DMS 273 treated with DMSO at 0.1 percent for 48 hours (cell line): Measurements from ENCODE around the gene KRI1.

Experiments used
- DNase-seq: peaks from one replicate; lab custom pipeline; 2025; lab: John Stamatoyannopoulos, UW

The KRI1 gene

GRCh38 chr19:10518444-10519361 lies 47.1 kb downstream of the KRI1 start:
- DNase-seq = peak; percentile 65

DNA sequence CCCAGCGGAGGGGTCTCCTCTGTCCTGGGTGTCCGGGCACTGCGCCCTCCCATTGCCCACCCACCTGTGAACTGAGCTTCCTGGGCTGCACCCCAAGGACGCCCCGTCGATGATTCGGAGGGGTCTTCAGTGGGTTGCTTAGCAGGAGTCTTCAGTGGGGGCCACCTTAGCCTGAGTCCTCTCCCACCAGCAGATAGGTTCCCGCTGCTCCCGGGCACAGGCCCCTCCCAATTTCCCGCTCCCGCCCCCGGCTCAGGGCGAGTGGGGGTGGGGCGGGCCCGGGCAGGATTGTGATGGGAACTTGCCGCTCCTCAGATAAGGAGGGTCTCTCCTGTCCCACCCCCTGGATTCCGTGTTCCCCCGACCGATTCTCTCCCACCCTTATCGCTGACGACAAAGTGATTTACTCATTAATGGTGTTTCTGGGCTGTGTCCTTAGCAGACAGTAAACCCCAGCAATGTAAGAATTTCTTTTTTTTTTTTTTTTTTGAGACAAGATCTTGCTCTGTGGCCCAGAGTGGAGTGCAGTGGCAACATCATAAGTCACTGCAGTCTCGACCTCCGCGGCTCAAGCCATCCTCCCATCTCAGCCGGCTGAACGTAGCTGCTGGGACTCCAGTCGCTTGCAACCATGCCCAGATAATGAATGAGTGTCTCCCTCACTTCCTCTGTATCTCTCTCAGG lies 47.9 kb downstream of the KRI1 start:
- DNase-seq = no peak

DNA sequence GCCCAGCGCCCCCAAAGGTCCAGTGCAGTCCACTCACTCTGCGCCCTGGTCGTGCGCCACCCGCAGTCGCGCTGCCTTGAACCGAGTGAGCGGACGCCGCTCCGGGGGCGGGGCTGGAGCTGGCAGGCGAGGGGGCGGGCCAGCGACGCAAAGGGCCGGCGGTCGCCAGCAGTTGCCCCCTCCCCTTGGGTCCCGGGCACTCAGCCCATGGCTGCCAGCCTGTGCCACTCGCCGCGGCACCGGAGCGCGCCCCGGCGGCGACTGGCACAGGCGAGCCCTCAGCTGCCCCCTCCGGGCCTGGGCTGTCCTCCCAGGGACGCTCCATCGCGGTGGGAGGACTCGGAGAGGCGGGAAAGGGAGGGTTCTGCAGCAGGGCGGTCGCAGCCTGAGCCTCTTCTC lies 48.5 kb downstream of the KRI1 start, which contains the start of gene S1PR5:
Gene S1PR5 (minus strand): TSS at position 87 of the 399 bp plus-strand sequence. CDS start 2,436 bp downstream, outside the sequence.
- DNase-seq = no peak

DNA sequence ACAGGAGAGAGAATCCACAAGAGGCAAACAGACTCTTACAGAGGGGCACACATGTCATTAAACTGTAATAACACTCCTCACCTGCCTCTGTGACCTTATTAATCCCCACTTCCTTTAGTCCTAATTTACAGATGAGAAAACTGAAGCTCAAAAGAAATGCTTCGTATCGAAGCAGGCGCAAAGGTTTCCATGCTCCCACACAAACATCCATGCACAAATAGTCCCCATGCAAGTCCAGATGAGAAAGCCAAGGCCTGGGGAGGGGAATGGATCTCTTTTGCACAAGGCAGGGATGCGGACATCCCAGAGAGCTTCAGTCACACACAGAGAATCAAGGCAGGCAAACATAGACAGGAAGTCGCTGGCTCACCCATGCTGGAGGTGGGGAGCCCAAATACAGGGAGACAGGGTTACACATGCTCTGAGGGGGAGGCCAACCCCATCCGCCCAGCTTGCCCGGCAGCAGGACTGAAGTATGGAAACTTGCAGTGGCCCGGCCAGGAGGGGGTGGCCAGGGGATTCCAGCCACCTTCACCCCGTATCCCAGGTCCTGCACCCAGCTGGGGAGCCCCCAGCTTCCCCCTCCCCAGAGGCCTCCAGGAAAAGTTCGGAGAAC lies 49.0 kb downstream of the KRI1 start:
- no peak for DNase-seq

DNA sequence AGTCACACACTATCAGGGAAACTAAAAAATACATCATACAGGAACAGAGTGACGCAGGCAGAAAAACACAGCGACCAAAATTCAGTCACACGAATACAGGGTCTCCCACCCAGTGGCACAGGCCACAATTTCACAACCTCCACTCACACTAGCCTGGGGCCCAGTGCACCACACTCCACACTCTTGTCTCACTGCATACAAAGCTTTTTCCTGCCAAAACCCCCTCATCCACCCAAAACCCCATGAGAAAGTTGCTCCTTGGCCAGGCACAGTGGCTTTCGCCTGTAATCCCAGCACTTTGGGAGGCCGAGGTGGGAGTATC lies 49.8 kb downstream of the KRI1 start:
- DNase-seq = no peak

DNA sequence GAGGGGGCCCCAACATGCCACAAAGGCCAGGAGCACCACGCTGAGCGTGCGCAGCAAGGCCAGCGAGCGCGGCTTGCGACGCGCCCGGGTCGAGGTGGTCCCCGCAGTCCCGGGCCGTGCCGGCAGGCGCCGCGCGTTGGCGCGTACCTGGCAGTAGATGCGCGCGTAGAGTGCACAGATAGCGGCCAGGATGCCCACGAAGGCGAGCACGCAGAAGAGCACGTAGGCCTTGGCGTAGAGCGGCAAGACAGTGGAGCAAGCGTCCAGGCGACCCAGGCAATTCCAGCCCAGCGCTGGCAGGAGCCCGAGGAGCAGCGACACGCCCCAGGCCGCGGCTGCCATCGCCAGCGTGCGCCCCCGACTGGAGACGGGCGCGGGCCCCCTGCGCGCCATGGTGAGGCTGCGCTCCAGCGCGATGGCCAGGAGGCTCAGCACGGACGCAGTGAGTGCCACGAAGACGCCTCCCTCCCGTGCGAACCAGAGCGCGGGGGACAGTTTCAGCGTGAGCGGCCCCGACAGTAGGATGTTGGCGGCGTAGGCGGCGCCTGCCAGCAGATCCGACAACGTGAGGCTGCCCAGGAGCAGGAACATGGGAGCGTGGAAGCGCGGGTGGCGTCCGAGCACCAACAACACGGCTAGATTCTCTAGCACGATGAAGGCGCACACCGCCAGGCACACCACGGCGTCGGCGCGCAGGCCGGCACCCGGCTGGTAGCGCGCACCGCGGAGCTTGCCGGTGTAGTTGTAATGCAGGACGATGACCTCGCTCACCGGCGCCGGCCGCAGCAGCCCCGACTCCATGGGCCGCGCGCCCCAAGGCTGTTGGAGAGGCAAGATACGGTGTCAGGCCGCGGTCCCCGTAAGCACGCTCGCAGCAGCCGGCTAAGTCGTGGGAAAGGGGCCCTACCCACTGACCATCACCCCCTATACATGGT lies 51.3 kb downstream of the KRI1 start:
- DNase-seq = no peak

DNA sequence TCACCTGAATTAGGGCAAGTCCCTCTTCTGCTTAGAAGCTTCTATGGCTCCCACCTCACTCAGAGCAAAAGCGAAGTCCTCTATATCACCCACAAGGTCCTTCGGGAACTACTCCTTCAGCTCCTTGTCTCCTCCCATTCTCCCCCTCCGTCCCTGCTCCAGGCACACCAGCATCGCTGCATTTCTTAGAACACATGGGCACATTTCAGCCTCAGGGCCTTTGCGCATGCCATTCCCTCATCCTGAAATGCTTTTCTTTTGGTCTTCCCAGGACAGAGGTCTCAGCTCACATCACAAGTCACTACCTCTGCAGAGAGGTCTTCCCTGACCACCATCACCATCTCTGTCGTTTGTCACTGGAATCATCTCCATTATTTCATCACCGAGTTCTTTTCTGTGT lies 52.6 kb downstream of the KRI1 start:
- no peak for DNase-seq

DNA sequence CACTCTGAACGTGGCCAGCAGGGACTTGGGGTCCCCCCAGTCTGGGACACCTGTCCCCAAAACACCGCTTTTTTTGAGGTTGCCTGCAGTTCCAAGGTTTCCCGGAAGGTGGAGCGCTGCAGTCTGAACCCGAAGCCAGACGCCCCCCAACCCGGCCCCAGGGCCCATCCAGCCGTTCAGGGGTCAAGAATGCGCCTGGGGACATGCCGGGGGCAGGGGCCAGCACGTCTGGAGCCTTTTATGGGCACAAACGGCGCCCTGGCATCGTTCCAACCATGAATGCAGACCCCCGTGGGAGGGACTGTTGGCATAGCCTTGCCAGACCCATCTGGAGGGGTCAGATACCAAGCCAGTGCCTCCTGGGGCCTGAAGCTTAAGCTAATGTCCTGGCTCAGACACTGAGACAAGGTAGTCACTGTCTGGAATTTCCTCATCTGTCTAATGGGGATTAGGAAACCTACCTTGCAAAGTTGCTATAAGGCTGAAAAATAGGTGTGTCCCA lies 55.5 kb downstream of the KRI1 start:
- DNase-seq = no peak

DNA sequence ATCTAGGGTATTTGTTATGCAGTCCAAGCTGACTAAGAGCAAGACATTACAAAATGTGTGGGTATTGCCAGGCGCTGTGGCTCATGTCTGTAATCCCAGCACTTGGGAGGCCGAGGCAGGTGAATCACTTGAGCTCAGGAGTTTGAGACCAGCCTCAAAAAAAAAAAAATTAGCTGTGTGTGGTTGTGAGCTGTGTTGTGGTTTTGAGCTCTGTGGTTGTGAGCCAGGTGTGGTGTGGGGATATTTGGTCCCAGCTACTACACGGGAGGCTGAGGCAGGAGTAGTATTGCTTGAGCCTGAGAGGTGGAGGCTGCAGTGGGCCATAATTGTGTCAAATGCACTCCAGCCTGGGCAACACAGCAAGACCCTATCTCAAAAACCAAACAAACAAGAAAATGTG lies 57.1 kb downstream of the KRI1 start:
- DNase-seq = no peak

DNA sequence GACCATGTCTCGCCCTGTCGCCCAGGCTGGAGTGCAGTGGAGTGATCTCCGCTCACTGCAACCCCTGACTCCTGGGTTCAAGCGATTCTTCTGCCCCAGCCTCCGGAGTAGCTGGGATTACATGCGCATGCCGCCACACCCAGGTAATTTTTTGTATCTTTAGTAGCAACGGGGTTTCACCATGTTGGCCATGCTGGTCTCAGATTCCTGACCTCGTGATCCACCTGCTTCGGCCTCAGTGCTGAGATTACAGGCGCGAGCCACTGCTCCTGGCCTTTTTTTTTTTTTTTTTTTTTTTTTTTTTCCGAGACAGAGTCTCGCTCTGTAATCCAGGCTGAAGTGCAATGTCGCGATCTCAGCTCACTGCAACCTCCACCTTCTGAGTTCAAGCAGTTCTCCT lies 57.8 kb downstream of the KRI1 start:
- no peak for DNase-seq

DNA sequence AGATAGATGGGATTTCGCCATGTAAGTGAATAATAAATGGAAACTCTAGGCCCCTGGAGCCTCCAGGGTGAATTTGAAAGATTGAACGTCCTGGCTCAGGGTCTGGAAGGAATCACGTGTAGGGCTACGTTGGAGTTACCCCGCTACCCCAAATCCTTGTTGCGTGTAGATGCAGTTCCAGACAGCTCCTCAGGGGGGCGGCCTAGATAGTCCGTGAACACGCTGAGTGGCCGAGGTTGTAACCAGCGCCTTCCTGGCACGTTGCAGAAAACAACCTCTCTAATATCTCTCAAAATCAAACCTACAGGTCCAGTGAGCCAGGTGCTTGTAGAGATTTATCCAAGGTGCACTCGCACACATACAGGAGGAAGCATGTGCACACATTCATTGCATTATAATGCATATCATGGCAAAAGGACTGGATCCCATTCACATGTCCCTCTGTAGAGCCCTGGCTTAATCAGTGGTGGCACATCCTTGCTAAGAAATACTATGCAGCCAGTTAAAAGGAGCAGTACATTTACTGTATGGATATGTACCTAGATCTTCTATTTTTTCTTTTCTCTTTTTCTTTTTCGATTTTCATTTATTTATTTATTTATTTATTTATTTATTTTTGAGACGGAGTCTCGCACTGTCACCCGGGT lies 60.1 kb downstream of the KRI1 start:
- no peak for DNase-seq
